ENCODE data around the gene IL1RAPL2.
"Not testable (repeated sequence)": the region's sequence is repeated elsewhere in the genome, so short reads cannot be mapped to it uniquely, and the experiment has no call there.

IL1RAPL2 gene

GRCh38 chrX:105115596-105116320 is 549.8 kb downstream of the IL1RAPL2 start:
- not testable (repeated sequence) for H3K4me1 ChIP-seq (ENCODE audit: insufficient read depth, low read length); H3K9me3 ChIP-seq (ENCODE audit: low read length); H3K27me3 ChIP-seq (ENCODE audit: insufficient read depth, low read length); H3K36me3 ChIP-seq (ENCODE audit: insufficient read depth, low read length); H3K4me3 ChIP-seq (ENCODE audit: low read length); H2AFZ ChIP-seq (ENCODE audit: low read depth, low read length)

- Histone ChIP-seq H2AFZ (ENCODE audit: low read depth, low read length) (no peak overlapping the region), H3K4me1 (ENCODE audit: insufficient read depth, low read length) (no peaks in the 10 kb centered on the region), H3K9me3 (ENCODE audit: low read length) (no peaks in the 10 kb centered on the region), H3K36me3 (ENCODE audit: insufficient read depth, low read length) (no peaks in the 10 kb centered on the region), H3K4me3 (ENCODE audit: low read length) (no peak overlapping the region), H3K27me3 (ENCODE audit: insufficient read depth, low read length) (no peaks in the 10 kb centered on the region)
These were observed 550.5 kb downstream of the IL1RAPL2 start for GRCh38 chrX:105116486-105116885.

- Histone ChIP-seq H3K4me1 (ENCODE audit: insufficient read depth, low read length) (no peaks in the 10 kb centered on the region), H3K27me3 (ENCODE audit: insufficient read depth, low read length) (no peaks in the 10 kb centered on the region), H3K9me3 (ENCODE audit: low read length) (no peaks in the 10 kb centered on the region), H3K36me3 (ENCODE audit: insufficient read depth, low read length) (no peaks in the 10 kb centered on the region), H2AFZ (ENCODE audit: low read depth, low read length) (no peak overlapping the region), H3K4me3 (ENCODE audit: low read length) (no peak overlapping the region)
These were observed 551.6 kb downstream of the IL1RAPL2 start for GRCh38 chrX:105117621-105118020.

- H3K4me3 ChIP-seq (ENCODE audit: low read length), result no peak overlapping the region
- H2AFZ ChIP-seq (ENCODE audit: low read depth, low read length), result no peak overlapping the region
- H3K4me1 ChIP-seq (ENCODE audit: insufficient read depth, low read length), result no peaks in the 10 kb centered on the region
- H3K27me3 ChIP-seq (ENCODE audit: insufficient read depth, low read length), result no peaks in the 10 kb centered on the region
- H3K9me3 ChIP-seq (ENCODE audit: low read length), result no peaks in the 10 kb centered on the region
- H3K36me3 ChIP-seq (ENCODE audit: insufficient read depth, low read length), result no peaks in the 10 kb centered on the region
These were observed 554.5 kb downstream of the IL1RAPL2 start for GRCh38 chrX:105120463-105120862.

GRCh38 chrX:105121186-105121585 is 555.2 kb downstream of the IL1RAPL2 start:
- H3K36me3 ChIP-seq (ENCODE audit: insufficient read depth, low read length), result no peaks in the 10 kb centered on the region
- no peak overlapping the region for H3K4me3 ChIP-seq (ENCODE audit: low read length)
- H2AFZ ChIP-seq (ENCODE audit: low read depth, low read length), result no peak overlapping the region
- H3K27me3 ChIP-seq (ENCODE audit: insufficient read depth, low read length), result no peaks in the 10 kb centered on the region
- H3K4me1 ChIP-seq (ENCODE audit: insufficient read depth, low read length), result no peaks in the 10 kb centered on the region
- no peaks in the 10 kb centered on the region for H3K9me3 ChIP-seq (ENCODE audit: low read length)

- H3K9me3 ChIP-seq (ENCODE audit: low read length), result no peaks in the 10 kb centered on the region
- H3K27me3 ChIP-seq (ENCODE audit: insufficient read depth, low read length), result no peaks in the 10 kb centered on the region
- H3K4me1 ChIP-seq (ENCODE audit: insufficient read depth, low read length), result no peaks in the 10 kb centered on the region
- H3K36me3 ChIP-seq (ENCODE audit: insufficient read depth, low read length), result no peaks in the 10 kb centered on the region
- no peak overlapping the region for H2AFZ ChIP-seq (ENCODE audit: low read depth, low read length)
- H3K4me3 ChIP-seq (ENCODE audit: low read length), result no peak overlapping the region
These were observed 560.2 kb downstream of the IL1RAPL2 start for GRCh38 chrX:105126201-105126600.

GRCh38 chrX:105134273-105134672 is 568.3 kb downstream of the IL1RAPL2 start:
- Histone ChIP-seq H3K27me3 (ENCODE audit: insufficient read depth, low read length) (peaks cover 2% of the 10 kb centered on the region), H2AFZ (ENCODE audit: low read depth, low read length) (no peak overlapping the region), H3K9me3 (ENCODE audit: low read length) (no peaks in the 10 kb centered on the region), H3K36me3 (ENCODE audit: insufficient read depth, low read length) (no peaks in the 10 kb centered on the region), H3K4me3 (ENCODE audit: low read length) (no peak overlapping the region), H3K4me1 (ENCODE audit: insufficient read depth, low read length) (no peaks in the 10 kb centered on the region)

- H3K9me3 ChIP-seq (ENCODE audit: low read length), result no peaks in the 10 kb centered on the region
- no peak overlapping the region for H2AFZ ChIP-seq (ENCODE audit: low read depth, low read length)
- H3K4me3 ChIP-seq (ENCODE audit: low read length), result no peak overlapping the region
- no peaks in the 10 kb centered on the region for H3K36me3 ChIP-seq (ENCODE audit: insufficient read depth, low read length)
- H3K4me1 ChIP-seq (ENCODE audit: insufficient read depth, low read length), result no peaks in the 10 kb centered on the region
- peaks cover under 1% of the 10 kb centered on the region for H3K27me3 ChIP-seq (ENCODE audit: insufficient read depth, low read length)
These were observed 570.8 kb downstream of the IL1RAPL2 start for GRCh38 chrX:105136786-105137185.

- Histone ChIP-seq H3K9me3 (ENCODE audit: low read length) (no peaks in the 10 kb centered on the region), H2AFZ (ENCODE audit: low read depth, low read length) (no peak overlapping the region), H3K4me1 (ENCODE audit: insufficient read depth, low read length) (no peaks in the 10 kb centered on the region), H3K4me3 (ENCODE audit: low read length) (no peak overlapping the region), H3K27me3 (ENCODE audit: insufficient read depth, low read length) (no peaks in the 10 kb centered on the region), H3K36me3 (ENCODE audit: insufficient read depth, low read length) (no peaks in the 10 kb centered on the region)
These were observed 584.0 kb downstream of the IL1RAPL2 start for GRCh38 chrX:105150036-105150435.

GRCh38 chrX:105150557-105150956 is 584.6 kb downstream of the IL1RAPL2 start:
- no peaks in the 10 kb centered on the region for H3K27me3 ChIP-seq (ENCODE audit: insufficient read depth, low read length)
- H2AFZ ChIP-seq (ENCODE audit: low read depth, low read length), result no peak overlapping the region
- H3K36me3 ChIP-seq (ENCODE audit: insufficient read depth, low read length), result no peaks in the 10 kb centered on the region
- H3K4me3 ChIP-seq (ENCODE audit: low read length), result no peak overlapping the region
- H3K4me1 ChIP-seq (ENCODE audit: insufficient read depth, low read length), result no peaks in the 10 kb centered on the region
- H3K9me3 ChIP-seq (ENCODE audit: low read length), result no peaks in the 10 kb centered on the region

GRCh38 chrX:105167233-105167632 is 601.2 kb downstream of the IL1RAPL2 start:
- Histone ChIP-seq H3K9me3 (ENCODE audit: low read length) (no peaks in the 10 kb centered on the region), H2AFZ (ENCODE audit: low read depth, low read length) (no peak overlapping the region), H3K27me3 (ENCODE audit: insufficient read depth, low read length) (no peaks in the 10 kb centered on the region), H3K4me1 (ENCODE audit: insufficient read depth, low read length) (no peaks in the 10 kb centered on the region), H3K36me3 (ENCODE audit: insufficient read depth, low read length) (no peaks in the 10 kb centered on the region), H3K4me3 (ENCODE audit: low read length) (no peak overlapping the region)

- H3K9me3 ChIP-seq (ENCODE audit: low read length), result no peaks in the 10 kb centered on the region
- no peak overlapping the region for H2AFZ ChIP-seq (ENCODE audit: low read depth, low read length)
- H3K36me3 ChIP-seq (ENCODE audit: insufficient read depth, low read length), result no peaks in the 10 kb centered on the region
- H3K4me1 ChIP-seq (ENCODE audit: insufficient read depth, low read length), result no peaks in the 10 kb centered on the region
- no peaks in the 10 kb centered on the region for H3K27me3 ChIP-seq (ENCODE audit: insufficient read depth, low read length)
- H3K4me3 ChIP-seq (ENCODE audit: low read length), result no peak overlapping the region
These were observed 602.6 kb downstream of the IL1RAPL2 start for GRCh38 chrX:105168577-105168976.

- no peaks in the 10 kb centered on the region for H3K36me3 ChIP-seq (ENCODE audit: insufficient read depth, low read length)
- no peak overlapping the region for H3K4me3 ChIP-seq (ENCODE audit: low read length)
- H3K4me1 ChIP-seq (ENCODE audit: insufficient read depth, low read length), result no peaks in the 10 kb centered on the region
- no peak overlapping the region for H2AFZ ChIP-seq (ENCODE audit: low read depth, low read length)
- H3K9me3 ChIP-seq (ENCODE audit: low read length), result no peaks in the 10 kb centered on the region
- H3K27me3 ChIP-seq (ENCODE audit: insufficient read depth, low read length), result no peaks in the 10 kb centered on the region
These were observed 607.1 kb downstream of the IL1RAPL2 start for GRCh38 chrX:105173071-105173470.

- Histone ChIP-seq H3K36me3 (ENCODE audit: insufficient read depth, low read length) (no peaks in the 10 kb centered on the region), H3K4me3 (ENCODE audit: low read length) (no peak overlapping the region), H2AFZ (ENCODE audit: low read depth, low read length) (no peak overlapping the region), H3K4me1 (ENCODE audit: insufficient read depth, low read length) (no peaks in the 10 kb centered on the region), H3K27me3 (ENCODE audit: insufficient read depth, low read length) (no peaks in the 10 kb centered on the region), H3K9me3 (ENCODE audit: low read length) (no peaks in the 10 kb centered on the region)
These were observed 613.6 kb downstream of the IL1RAPL2 start for GRCh38 chrX:105179644-105180043.

Measured in neuron (in vitro differentiated cells).